MCF 10A (cell line): ENCODE data around the gene DNER. TPM values are rescaled to one million over a fixed set of nuclear protein-coding genes. Genes with fewer than 3 reads are reported as not detected.
A peak's percentile ranks its signal among the peaks of the same experiment; 100 is the strongest.

Experiments used
- BruUV-seq: library from RNA; stranded (reverse); fragments of 400-500 nt; replicated peaks from 2 replicates; lab custom pipeline; 2021; lab: Mats Ljungman, UMichigan
- CTCF ChIA-PET: fragments of 300-600 bp; sonication (Branson Sonifier 250); formaldehyde crosslinking; extraction: SDS; loops from one replicate; lab custom pipeline; 2021; ENCODE audit warnings: antibody characterized with exemption, inconsistent platforms; lab: Yijun Ruan, JAX
- POLR2A ChIA-PET: fragments of 300-600, 350-650 bp; sonication (Branson Sonifier 250); formaldehyde crosslinking; extraction: SDS; loops from one replicate; lab custom pipeline; 2020; ENCODE audit warnings: antibody characterized with exemption, inconsistent platforms; lab: Yijun Ruan, JAX
- DNase-seq: peaks from one replicate; pipeline ENCODE4 v3.0.0-alpha.2; 2018; ENCODE audit not compliant: unreplicated experiment
- H3K27ac Mint-ChIP-seq: one replicate; pipeline ENCODE4 v1.8.0; 2022; ENCODE audit warnings: mild to moderate bottlenecking, low read depth, mixed read lengths; ENCODE audit not compliant: unreplicated experiment
- H3K27me3 Mint-ChIP-seq: one replicate; pipeline ENCODE4 v1.8.0; 2022; ENCODE audit warnings: mixed read lengths; ENCODE audit not compliant: insufficient read depth, unreplicated experiment
- H3K36me3 Mint-ChIP-seq: one replicate; pipeline ENCODE4 v1.8.0; 2022; ENCODE audit warnings: mild to moderate bottlenecking, moderate library complexity, mixed read lengths; ENCODE audit not compliant: insufficient read depth, unreplicated experiment
- H3K4me1 Mint-ChIP-seq: one replicate; pipeline ENCODE4 v1.8.0; 2022; ENCODE audit warnings: mixed read lengths; ENCODE audit not compliant: insufficient read depth, unreplicated experiment
- H3K4me3 Mint-ChIP-seq: one replicate; pipeline ENCODE4 v1.8.0; 2022; ENCODE audit warnings: mild to moderate bottlenecking, moderate library complexity, mixed read lengths; ENCODE audit not compliant: unreplicated experiment
- H3K9me3 Mint-ChIP-seq: one replicate; pipeline ENCODE4 v1.8.0; 2022; ENCODE audit warnings: mixed read lengths; ENCODE audit not compliant: unreplicated experiment
- intact Hi-C: fragments of 100-400 bp; cut with micrococcal nuclease; formaldehyde crosslinking; loops from 2 replicates; pipeline ENCODE4 v1.14.1; 2022
- total RNA-seq: library from RNA; stranded (reverse); gene quantifications from 2 replicates; pipeline ENCODE4 v1.2.3, GENCODE V29; 2022
- TF ChIP-seq, protein P1 (sequence below): fragments of 200-600 bp; IDR thresholded peaks from one replicate; pipeline ENCODE4 v1.8.0; 2022; ENCODE audit warnings: antibody characterized with exemption, mild to moderate bottlenecking; ENCODE audit not compliant: unreplicated experiment

The DNER gene
- total RNA-seq, 1 experiment from 2014 or later: 49.2 TPM

DNA sequence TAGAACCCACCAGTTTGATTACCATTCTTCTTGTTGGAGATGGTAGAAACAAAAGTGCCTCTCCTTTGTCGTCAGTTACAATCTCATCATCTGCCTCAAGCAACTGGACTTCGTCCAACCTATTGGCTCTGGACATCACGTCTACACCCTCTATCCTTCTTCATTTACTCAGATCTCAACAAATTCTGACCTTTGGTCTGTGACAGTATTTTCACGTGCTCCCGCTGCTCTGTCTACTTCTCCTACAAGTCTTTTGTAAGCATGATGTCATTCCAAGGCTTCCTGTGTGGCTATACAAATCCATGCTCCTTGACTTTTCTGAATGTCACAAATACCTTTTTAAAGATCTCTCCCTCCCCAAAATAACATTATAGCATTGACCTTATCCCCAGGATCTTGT, 400.2 kb downstream of the DNER start:
- Mint-ChIP-seq H3K4me1 (no peaks in the 10 kb centered on the region), H3K4me3 (no peak overlapping the region), H3K36me3 (no peaks in the 10 kb centered on the region), H3K9me3 (no peaks in the 10 kb centered on the region), H3K27ac (no peak overlapping the region), H3K27me3 (no peaks in the 10 kb centered on the region)
- intact Hi-C loops: no loop called here
- TSS peak; percentile 96 for BruUV-seq
- ChIA-PET POLR2A (no interaction called here), CTCF (no interaction called here)
- TF ChIP-seq, protein P1, sequence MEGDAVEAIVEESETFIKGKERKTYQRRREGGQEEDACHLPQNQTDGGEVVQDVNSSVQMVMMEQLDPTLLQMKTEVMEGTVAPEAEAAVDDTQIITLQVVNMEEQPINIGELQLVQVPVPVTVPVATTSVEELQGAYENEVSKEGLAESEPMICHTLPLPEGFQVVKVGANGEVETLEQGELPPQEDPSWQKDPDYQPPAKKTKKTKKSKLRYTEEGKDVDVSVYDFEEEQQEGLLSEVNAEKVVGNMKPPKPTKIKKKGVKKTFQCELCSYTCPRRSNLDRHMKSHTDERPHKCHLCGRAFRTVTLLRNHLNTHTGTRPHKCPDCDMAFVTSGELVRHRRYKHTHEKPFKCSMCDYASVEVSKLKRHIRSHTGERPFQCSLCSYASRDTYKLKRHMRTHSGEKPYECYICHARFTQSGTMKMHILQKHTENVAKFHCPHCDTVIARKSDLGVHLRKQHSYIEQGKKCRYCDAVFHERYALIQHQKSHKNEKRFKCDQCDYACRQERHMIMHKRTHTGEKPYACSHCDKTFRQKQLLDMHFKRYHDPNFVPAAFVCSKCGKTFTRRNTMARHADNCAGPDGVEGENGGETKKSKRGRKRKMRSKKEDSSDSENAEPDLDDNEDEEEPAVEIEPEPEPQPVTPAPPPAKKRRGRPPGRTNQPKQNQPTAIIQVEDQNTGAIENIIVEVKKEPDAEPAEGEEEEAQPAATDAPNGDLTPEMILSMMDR: no peak
- DNase-seq: peak; percentile 54

DNA sequence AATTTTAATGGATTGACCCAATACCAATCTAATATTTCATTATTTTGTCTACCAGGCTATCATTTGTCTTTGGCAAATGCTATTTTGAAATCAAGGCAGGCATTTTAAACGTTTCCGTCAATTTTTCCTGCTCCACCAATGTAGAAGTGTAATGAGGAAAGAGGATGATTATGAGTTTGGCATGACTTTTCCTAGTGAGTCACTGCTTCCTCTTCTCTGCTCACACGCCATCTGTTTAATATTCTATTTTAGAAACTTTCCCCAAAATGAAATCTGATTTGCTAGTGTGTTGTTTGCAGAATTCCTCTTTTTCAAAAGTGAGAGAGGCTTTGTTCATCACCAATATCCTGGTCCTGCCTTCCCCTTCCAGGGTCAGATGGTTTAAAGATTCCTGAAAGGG, 400.8 kb downstream of the DNER start:
- Mint-ChIP-seq H3K4me3 (no peak overlapping the region), H3K27ac (no peak overlapping the region), H3K9me3 (no peaks in the 10 kb centered on the region), H3K4me1 (no peaks in the 10 kb centered on the region), H3K27me3 (no peaks in the 10 kb centered on the region), H3K36me3 (no peaks in the 10 kb centered on the region)
- BruUV-seq: no TSS peak
- intact Hi-C loops: no loop called here
- TF ChIP-seq, protein P1: no peak
- peak; percentile 86 for DNase-seq
- ChIA-PET POLR2A (interaction anchor here (1.0 kb wide), 1 partner anchor 13 kb away, joined by 4 read pairs; no protein-coding TSS in a partner anchor), CTCF (no interaction called here)

Other genes with a start within 250 kb of the DNER start
- 221 and 265 TPM in 2 replicates for gene TRIP12, start 207.5 kb upstream of the DNER start, total RNA-seq
- gene FBXO36, start 207.9 kb upstream of the DNER start, total RNA-seq: 2.2 and 3.6 TPM in 2 replicates